COLO668 (cell line): ENCODE measurements around the gene TSPAN1.

Source experiments
- DNase-seq: peaks from one replicate; lab custom pipeline; 2025; ENCODE audit not compliant: unreplicated experiment; lab: John Stamatoyannopoulos, UW

TSPAN1 gene

GRCh38 chr1:46159516-46159915 lies 15.4 kb upstream of the TSPAN1 start:
- DNase-seq: no peak

DNA sequence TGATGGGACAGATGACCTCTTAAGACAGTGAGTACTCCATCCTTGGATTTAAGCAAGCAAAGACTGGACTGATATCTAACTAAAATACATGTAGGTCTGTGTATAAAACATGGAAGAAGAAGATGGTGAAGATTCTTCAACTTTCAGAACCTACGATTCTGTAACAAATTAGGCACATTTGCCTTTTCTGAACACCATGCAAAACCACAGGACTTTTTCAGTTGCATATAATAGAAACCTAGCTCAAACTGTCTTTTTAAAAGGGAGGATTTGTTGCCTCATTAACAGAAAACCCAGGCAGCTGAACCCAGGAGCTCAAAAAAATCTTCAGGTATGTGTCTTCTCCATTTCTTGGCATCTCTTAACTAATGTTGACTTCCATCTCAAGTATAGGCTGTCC lies 14.7 kb upstream of the TSPAN1 start:
- no peak for DNase-seq

DNA sequence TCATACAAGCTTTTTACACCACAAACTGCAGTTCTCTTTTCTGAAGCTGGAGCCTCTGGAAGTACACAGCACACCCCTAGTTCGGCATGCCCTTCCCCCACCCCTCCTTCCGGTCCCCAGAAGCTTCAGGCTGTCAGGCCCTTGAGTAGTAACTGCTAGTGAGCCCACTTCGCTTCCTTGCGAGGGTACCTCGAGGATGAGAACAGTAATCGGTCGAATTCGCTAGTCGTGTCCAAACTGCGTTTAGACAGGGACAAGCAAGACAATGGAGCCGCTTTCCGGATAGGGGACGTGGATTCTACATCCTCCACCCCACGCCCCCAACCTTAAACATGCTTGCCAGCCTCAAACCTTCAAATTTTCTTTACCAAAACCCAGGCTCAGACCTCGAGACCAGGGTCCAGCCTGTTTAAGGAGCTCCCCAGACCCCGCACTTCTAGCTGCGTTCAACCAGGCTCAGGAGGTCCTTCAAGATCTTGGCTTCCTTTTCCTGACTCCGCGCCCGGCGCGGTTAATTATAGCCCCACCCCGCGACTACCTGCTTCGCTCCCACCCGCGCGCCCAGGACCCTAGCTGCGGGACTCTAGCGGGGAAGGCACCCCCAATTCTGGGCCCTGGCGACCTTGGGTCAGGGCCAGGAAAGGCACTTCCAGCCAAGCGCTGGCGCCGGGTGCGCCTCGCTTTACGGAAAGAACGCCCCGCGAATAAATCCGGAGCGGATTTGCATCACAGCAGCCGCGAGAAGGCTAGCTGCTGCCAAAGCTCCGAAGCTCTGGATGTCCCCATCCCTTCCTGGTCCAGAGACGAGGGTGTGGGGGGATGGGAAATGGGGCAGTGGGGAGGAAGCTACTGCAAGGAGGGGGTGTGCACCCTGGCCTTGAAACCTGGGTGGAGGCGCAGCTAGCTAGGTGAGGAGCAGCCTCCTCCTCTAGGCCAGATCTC lies 8.1 kb upstream of the TSPAN1 start:
- DNase-seq: peak; percentile 44

GRCh38 chr1:46168477-46168876 lies 6.4 kb upstream of the TSPAN1 start:
- DNase-seq: no peak

DNA sequence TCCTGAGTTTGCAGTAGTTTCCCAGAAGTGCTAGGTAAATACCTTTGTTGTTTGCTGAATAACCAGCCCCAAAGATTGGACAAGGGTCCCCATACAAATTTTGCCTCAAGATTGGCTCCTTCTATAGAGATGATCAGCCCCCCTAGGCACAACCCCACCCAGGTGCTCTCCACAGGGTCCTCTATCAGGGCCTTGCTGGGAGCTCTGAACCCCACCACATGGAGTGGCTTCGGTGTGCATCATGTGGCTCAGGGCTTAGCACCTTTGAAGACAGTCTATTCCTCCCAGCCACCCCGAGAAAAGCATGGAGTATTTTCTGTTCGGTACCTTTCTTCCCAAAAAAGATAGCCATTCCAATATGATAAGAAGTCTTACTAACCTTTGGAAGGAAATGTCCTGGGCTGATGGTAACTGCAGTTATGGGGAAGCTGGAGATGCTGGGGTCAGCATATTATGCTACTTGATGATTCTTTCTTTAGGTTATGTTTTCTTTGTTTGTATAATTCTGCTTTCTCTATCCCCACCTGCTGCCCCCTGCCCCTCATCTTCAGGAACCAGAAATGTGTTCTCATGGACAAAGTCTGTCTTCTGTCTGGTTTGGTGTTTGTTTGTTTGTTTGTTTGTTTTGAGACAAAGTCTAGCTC lies 5.0 kb upstream of the TSPAN1 start:
- DNase-seq: no peak

DNA sequence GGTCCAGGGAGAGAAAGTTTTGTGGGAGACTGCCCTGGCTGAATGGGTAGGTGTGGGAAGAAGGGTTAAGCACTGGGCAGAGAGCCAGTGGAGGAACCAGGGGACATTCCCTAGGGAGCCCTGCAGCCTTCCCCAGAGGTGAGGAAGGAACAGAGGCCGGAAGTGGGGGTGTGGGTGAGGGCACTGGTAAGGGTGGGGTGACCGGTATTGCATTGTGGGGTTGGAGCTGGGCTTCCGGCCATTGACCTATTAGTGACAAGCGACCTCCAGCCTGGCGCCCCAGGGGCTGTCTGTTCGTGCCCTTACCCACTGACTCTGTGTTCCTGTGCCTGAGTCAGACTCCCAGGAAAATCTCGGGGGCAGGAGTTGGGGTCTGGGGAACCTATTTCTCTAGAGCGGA lies 3.5 kb upstream of the TSPAN1 start:
- no peak for DNase-seq

DNA sequence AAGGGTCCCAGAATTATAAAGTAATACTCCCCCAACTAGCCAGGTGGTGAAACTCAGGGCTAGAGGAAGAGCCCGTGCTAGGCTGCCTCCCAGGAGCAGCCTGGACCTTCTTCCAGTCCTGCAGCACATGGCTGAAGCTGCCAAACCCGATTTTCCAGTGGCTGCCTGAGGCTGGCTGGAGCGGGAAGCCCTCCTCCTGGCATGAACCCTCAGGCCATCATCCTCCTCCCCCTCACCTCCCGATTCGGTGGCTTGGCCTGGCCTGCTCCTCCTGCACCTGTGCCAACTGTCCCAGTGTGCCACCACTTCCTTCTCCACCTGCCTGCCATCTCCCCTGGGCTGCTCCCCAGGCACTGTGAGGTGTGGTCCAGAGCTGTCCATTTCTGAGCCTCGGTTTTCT lies 3.0 kb upstream of the TSPAN1 start:
- peak; percentile 80 for DNase-seq

- DNase-seq: no peak
Measured at GRCh38 chr1:46172321-46172720, 2.6 kb upstream of the TSPAN1 start.

DNA sequence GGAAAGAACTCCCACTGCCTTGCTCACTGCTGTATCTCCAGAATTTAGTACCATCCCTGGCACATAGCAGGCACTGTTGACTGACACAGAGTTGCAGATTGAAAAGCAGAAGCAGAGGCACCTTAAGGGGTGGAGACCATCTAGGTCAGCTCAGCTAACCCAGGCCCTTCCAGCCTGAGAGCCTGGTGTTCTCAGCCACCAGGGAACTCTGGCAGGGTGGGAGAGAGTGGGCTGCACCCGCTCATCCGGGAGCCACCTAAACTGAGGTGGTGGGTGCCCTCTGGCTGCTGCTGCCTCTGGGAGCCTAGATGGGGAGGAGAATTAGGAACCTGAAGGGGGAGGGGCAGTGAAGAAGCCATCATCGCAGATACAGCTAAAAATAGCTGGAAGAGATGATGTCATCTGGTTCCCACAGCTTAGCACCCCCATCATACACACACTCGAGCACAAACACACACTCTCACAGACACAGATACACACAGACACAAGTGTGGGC lies 1.5 kb upstream of the TSPAN1 start:
- DNase-seq: peak; percentile 65

GRCh38 chr1:46175243-46175642 lies 356 bp downstream of the TSPAN1 start:
- DNase-seq: no peak

DNA sequence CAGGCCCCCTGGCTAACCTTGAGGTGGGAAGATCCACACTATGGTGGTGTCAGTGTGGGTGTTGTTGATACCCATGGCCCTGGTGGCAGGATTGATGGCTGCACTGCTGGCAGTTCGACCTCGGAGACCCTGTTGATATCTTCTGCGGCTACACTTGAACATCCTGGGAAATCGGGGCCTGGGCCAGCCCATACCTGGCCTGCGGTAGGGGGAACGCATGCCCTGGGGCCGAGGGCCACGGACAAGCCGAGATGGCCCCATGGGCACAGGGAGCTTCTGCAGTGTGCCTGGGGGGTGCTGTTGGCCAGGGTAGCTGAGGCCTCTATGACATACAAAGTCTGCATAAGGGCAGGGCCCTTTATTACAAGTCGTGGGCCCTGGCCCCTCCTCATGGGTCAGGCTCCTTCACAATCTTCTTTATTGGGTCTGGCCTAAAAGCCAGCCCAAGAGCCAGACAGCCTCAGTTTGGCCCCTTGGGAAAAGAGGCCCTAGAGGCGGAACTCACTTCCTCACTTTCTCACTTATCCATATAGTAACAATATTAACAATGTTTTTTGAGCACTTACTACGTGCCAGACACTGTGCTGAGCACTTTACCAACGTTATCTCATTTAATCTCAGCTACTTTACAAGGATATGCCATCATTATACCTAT lies 1.5 kb downstream of the TSPAN1 start, which contains the start of gene P3R3URF:
Gene P3R3URF, minus strand, starts transcription at position 278 of the 655 bp plus-strand sequence. Its CDS starts 17 bp downstream, at position 261.
- no peak for DNase-seq

GRCh38 chr1:46179138-46180081 lies 4.5 kb downstream of the TSPAN1 start:
- peak; percentile 92 for DNase-seq

- DNase-seq: peak; percentile 85
Measured at GRCh38 chr1:46180082-46180616, 5.3 kb downstream of the TSPAN1 start.

- no peak for DNase-seq
Measured at GRCh38 chr1:46181343-46182260, 6.7 kb downstream of the TSPAN1 start.

DNA sequence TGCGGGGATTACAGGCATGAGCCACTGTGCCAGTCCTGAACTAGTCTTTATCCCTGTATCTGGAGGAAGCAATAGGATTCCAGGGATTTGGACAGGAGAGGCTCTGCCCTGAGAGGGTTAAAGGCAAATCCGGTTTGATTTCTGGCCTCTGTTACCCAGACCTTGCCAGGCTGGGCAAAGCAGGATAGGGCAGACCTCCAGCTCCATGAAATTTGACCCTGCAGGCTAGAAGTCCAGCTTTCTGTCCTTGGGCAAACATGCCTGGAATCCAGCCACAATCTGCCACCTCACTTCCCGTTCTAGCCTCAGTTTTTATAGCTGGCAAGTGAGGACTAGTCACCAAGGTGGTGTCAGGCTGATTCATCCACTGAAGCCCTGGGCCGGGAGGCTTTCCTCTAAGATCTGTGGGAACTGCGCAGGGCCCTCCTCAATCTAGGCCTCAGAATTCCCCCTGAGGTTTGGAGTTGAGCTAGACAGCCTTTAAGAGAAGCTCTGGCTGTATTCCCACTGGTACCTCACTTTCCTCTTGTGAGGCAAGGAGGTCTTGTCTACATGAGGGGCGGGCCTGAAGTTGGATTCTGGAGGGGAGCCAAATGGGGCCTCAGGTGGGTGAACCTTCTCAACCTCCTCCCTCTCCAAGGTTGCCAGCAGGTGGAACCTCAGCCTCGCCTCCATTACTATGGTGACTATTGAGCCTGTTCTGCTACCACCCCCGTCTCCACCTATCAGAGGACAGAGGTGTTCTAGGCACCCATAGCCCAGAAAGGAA lies 8.4 kb downstream of the TSPAN1 start:
- peak; percentile 91 for DNase-seq

- DNase-seq: no peak
Measured at GRCh38 chr1:46183926-46184557, 9.2 kb downstream of the TSPAN1 start.

GRCh38 chr1:46184920-46185658 lies 10.2 kb downstream of the TSPAN1 start:
- no peak for DNase-seq
